ENCODE data around the gene PRR12.
A peak's percentile ranks its signal among the peaks of the same experiment; 100 is the strongest.
"Not testable (repeated sequence)": the region's sequence is repeated elsewhere in the genome, so short reads cannot be mapped to it uniquely, and the experiment has no call there.

The PRR12 gene

DNA sequence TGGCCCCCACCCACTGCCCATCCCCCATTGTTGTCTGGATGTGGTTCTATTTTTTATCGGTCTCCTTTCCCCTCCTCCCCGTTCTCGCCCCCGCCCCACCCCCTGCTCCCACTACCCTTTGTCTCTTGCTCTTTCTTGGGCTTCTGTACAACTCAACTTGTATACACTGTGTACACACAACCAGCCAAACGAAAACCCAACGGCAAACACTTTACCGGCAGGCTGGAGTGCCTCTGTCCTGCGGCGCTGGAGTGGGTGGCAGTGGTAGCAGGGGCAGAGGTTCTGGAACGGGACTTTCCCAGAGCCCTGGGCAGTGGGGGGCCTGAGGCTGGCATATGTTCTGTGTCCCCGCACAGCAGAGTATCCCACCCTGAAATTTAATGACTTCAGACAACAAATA is 35.2 kb downstream of the PRR12 start:
- no peak for DNase-seq

DNA sequence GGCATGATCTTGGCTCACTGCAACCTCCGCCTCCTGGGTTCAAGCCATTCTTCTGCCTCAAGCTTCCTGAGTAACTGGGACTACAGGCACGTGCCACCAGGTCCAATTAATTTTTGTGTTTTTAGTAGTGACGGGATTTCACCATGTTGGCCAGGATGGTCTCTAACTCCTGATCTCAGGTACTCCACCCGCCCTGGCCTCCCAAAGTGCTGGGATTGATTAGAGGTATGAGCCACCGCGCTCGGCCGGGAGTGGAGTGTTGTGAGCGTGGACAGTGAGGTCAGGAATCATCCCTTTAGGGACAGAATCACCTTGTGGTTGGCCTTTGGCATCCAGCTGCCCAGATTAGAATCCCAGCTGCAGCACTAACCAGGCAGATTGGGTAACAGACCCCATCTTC is 38.7 kb downstream of the PRR12 start:
- DNase-seq = no peak

DNA sequence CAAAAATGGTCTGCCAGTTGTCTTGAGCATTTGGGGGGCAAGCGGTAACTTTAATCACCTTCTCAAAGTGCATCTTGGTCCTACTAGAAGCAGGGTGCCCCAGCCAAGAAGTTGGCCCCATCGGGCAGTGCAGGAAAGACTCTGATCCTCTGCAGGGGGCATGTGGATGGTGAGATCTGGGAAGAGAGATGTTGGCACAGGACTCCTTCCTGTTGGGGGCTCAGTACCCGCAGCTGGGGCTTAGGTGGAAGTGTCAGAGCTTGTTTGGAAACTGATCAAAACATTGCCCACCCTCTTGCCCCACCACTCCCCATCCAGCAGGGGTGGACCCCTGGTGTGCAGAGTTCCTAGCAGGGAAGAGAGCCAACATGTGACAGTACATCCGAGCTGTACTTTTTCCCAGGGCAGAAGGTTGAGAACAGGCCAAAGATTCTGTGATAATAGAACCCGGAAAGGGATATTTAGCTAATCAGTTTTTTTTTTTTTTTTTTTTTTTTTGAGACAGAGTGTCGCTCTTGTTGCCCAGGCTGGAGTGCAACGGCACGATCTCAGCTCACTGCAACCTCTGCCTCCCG is 40.1 kb downstream of the PRR12 start:
- no peak for DNase-seq

DNA sequence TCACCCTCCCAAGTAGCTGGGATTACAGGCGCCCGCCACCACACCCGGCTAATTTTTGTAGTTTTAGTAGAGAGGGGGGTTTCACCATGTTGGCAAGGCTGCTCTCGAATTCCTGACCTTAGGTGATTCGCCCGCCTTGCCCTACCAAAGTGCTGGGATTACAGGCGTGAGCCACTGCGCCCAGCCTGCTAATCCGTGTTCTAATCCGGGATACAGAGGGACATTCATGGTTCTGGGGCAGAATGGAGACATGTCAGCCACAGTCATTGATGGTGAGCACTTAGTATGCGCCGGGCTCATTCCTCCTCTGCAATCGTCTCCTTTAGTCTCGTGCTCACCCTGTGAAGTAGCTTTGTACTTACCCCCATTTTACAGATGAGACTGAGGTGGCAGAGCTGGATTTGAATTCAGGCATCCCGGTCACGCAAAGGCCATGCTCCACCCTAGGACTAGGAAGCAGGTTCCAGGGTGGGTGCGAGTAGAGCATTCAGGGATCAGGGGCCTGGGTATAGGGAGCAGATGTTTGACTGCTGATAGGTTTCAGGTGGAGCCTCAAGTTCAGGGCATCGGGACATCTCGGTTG is 40.7 kb downstream of the PRR12 start:
- no peak for DNase-seq

DNA sequence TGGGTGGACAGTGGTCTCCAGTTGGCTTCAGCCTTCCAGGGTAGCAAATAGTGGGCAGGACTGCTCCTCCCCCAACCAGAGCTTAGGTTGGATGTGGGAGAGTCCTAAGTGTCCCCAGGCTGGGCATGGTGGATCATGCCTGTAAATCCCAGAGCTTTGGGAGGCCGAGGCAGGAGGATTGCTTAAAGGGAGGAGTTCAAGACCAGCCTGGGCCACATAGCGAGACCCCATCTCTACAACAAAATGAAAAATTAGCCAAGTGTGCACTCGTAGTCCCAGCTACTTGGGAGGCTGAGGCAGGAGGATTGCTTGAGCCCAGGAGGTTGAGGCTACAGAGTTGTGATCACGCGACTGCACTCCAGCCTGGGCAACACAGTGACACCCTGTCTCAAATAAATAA is 41.6 kb downstream of the PRR12 start:
- DNase-seq = no peak

DNA sequence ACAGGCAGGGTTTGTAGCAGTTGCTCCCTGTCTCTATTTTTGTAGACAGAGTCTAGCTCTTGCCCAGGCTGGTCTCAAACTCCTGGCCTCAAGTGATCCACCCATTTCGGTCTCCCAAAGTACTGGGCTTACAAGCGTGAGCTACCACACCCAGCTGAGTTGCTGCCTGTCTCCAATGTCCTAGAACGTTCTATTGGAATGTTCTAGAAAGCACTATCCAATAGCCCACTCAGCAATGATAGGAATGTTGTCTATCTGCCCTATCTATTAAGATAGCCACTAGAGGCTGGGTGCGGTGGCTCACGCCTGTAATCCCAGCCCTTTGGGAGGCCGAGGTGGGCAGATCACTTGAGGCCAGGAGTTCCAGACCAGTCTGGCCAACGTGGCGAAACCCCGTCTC is 42.3 kb downstream of the PRR12 start:
- not testable (repeated sequence) for DNase-seq

DNA sequence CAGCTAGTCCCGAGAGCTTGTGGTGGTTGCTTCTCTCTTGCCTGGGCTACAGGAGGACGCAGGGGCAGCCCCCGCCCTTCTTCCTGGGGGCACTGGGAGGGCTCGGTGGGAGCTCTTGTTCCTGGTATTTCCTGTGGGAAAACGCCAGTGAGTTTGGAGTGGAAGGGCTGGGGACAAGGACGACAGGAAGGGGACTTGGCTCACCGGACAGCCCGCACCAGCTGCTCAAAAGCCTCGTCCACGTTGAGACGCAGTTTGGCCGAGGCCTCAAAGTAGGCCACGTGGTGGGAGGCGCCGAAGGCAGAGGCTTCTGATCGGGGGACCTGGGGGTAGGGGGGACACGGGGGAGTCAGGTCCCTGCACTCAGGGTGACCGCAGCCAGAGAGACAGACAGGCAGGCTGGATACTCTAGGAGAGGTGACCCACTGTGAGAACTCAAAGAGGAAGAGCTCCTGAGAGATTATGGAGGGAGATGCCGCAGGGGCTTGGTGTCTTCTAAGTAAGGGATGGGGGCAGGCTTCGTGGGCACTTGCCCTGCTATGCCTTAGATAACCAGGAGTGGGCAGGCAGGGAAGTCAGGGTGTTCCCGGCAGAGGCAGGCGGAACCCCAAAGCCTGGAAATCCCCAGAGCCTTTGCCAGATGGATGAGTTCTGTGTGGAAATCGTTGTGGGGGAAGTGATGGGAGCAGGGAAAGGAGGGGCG is 44.7 kb downstream of the PRR12 start:
- no peak for DNase-seq

DNA sequence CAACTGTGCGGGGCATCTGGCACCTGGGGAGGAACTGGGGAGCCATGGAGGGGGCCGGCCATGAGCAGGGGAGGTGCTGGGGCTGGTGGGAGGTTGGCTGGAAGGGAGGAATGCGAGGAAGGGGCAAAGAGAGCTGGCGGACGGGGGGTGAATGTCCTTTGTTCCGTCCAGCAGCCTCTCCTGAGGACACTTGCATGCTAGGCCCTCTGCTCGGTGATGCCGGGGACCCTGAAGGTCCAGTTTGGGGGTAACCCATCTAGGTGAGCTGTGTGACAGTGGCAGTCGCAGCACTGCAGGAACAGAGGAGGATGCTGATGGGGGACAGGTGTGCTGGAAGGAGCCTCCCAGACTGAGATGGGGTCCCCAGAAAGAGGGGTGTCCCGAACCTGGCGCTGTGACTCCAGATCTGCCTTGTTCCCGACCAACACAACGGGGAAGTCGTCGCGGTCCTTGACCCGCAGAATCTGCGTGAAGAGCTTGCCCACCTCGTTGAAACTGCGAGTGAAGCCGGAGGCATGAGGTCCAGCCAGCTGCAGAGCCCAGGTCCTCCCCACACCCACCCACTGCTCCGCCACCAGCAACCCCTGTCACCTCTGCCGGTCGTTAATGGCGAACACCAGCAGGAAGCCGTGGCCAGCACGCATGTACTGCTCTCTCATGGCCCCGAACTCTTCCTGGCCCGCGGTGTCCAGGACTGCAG is 45.4 kb downstream of the PRR12 start:
- no peak for DNase-seq

DNA sequence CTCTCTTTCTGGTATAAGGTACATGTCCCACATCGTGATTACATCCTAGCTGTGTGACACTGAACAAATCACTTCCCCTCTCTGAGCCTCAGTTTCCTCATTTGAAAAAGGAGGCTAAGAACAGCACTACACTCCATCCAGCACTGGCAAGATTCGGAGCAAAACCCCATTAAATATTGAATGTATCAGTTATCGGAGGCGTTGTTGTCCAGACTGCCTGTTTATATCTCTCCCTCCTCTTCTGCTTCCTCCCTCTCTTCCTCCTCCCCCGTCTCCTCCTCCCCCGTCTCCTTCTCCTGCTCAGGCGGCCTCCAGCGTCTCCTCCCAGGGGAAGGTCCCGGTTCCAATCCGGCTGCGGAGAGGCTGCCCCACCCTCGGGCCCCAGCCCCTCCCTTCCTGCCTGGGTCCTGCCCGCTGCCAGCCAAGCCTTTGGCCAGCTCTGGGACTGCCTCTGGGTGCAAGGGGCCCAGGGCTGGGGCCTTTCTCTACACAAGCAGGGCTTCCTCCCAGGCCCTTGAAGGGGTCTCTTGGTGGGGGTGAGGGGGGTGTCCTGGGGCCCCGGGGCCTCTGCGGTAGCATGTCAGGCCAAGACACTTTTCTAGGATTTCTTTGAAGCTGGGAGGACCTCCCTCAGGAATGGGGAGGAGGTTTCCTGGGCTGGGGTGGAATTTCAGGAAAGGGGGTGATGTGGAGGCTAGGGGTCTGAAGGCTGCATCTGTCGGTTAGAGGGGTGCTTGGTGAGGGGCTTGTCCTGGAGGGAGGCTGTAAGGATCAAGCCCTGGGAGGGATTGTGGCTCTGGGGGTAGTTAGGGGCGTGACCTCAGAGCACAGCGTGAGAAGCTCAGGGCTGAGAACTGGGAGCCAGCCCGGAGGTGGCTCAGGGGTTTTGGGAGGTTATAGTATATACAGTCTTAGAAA is 47.1 kb downstream of the PRR12 start:
- DNase-seq = no peak

DNA sequence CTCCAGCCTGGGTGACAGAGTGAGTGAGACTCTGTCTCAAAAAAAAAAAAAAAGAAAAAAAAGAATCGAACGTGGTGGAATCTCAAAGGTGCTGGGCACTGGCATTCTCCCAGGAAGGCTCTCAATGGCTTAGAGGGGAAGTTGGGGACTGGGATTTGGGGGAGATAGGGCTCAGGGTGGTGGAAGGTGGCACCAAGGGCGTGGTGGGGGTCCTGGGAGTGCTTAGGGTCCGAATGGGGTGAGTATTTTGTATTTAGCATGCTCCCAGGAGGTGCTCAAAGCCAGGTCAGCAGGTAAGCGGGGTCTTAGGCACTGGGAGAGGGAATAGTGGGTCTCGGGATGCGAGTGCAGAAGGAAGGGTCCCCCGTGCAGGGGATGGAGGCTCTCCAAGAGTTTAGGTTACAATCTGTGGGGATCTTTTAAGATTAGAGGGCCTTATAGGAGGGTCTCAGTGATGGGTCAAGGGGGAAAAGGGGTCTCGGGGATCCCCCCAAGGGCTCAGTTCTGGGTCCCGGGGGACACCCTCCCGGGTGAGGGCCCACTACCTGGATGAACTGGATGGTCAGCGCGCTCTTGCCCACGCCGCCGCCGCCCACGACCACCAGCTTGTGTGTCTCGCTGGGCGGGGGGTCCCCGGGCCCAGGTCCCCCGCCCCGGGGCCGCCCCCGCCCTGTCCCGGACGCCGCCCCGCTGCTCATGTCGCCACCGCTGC is 48.6 kb downstream of the PRR12 start:
- DNase-seq = no peak

DNA sequence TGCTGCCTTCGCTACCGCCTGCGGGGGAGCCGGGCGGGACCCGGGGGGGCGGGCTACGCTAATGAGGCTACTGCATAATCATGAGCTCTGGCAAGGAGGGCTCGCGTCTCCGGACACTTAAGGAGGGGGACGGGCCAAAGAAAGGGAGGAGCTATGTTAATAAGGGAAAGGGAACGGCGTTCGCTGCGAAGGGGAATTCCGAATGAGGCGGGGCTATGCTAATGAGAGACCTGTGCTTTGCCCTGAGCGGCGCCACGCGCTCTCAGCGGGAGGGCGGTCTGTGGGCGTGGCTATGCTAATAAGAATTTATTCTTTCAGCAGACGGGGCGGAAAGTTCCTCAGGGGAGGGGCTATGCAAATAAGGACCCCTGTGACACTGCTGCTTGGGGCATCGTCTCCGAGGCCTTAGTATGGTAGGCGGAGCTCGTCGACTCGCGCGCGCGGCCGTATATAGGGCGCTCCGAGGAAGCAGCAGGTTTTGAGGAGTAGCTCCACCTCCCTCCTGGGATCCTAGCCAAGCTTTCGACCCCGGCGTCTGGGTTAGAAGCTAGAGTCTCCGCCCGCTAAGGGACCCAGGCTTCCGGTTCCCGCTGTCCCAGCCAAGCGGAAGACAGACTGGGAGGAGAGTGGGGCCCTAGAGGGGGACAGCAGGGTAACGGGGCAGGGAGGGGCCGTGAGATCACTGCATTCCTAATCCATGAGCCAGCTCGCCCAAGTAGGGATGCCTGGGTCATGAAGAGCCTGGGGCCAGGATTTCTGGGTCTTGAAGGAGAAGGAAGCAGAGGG is 49.3 kb downstream of the PRR12 start, which contains the start of gene RRAS:
RRAS (minus strand) TSS at position 31 of the 786 bp plus-strand sequence. CDS start 45 bp downstream, outside the sequence.
- DNase-seq = peak; percentile 97

DNA sequence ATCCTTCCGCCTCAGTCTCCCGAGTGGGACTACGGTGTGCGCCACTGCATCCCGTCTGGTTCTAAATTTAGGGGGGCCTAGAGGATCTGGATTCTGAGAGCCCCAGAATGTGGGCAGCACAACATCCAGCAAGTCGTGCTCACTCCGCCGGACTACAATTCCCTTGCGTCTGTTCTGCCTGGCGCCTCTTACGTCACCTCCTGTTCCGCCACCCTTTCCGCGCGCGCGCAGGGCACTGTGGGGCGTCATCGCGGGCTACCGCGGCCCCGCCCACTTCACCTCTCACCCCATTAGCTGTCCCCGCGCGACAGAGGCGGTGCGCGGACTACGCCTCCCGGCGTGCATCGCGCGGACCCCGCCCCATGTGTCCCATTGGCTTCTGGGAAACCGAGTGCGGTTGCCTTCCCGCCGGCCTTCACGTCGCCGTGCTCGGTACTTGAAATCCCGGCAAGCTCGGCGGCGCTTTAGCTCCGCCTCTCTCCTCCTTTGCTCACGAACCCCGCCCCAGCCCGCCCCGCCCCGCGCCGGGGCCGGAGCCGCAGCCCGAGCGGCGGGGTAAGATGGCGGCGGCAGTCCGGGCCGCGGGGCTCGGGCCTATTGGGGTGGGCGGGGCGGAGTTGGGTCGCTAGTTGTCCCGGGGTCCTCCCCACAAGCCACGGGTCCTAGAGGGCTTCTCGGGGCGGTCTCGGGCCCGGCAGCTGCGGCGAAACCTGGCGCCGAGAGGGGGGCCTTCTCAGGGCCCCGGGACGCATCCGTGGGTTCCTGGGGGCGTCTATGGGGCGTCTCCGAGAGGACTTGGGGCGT is 50.9 kb downstream of the PRR12 start, which contains the start of gene SCAF1:
SCAF1 (plus strand) TSS at position 522 of the 804 bp plus-strand sequence. CDS start 2,818 bp downstream, outside the sequence.
- DNase-seq = peak; percentile 96

DNA sequence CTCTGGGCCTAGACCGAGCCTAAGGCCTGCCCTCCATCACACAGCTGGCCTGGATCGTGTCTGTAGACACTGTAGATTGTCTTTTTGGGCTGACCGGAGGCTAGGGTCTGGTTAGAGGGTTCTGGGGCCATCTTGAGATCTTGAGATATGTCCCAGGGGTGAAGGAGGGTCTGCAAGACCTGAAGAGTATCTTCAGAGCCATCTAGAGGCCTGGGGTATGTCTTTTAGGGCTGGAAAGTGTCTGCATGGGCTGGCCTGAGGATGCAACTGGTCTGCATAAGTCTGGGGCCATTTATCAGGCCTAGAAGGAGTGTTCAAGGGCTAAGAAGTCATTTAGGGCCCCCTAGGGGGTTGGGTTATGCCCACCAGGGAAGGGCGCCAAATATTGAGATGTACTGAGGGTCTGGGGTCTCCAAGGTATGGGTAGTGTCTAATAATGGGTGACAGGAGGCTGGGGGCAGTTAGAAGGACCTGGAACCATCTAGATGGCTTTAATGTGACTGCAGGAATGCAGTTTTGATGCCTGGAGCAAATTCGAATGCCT is 51.6 kb downstream of the PRR12 start:
- DNase-seq = no peak

DNA sequence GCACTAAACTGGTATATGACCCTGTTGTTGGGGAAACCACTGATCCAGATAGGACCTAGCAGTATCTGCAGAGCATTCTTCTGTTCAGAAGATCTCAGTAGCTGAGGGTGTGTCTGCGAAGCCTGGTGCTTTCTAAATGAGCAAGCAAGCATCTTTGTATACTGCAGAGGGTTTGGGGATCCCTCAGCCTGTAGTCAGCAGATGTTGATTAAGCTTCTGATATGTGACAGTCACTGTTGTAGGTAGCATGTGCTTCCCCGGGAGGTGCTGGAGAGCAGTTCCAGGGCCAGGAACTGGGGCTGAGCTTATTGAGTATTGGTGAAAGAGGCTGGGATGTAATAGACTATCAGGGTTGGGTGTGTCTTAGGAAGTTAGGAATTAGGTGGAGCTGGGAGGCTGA is 52.5 kb downstream of the PRR12 start:
- DNase-seq = no peak

DNA sequence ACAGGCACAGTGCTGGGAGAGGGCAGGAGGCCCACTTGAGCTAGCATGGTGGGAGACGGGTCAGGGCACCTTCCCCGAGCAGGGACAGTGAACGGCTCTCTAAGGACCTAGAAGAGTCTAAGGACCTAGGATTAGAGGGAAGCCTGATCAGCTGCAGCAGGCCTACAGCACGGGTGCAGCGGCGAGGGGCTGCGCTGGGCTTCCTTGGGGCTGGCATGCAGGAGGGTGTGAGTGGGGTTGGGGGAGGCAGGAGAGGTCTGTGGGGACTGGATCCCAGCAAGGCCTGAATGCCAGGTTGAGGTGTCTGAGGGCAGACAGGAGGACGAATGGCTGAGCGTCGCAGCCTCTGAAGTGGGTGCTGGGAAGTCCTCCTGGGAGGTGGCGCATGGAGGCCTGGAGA is 54.6 kb downstream of the PRR12 start:
- DNase-seq = no peak

DNA sequence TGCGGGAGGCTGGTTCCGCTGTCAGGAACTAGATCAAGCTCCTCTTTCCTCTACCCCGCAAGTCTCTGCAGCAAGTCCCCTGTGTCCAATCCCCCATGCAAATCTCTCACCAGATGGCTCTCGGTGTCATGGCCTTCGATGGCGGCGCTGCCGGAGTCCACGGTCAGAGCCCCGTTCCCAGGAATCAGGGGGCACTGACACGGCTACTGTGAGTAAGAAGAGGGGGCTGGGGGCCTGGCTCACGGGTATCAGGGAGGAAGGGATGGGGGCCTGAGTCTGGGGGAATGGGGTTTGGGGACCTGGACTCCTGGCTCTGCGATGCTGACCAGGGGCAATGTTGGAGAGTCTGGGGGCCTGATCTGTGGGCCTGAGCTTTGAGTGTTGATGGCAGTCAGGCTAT is 55.0 kb downstream of the PRR12 start:
- DNase-seq = no peak

DNA sequence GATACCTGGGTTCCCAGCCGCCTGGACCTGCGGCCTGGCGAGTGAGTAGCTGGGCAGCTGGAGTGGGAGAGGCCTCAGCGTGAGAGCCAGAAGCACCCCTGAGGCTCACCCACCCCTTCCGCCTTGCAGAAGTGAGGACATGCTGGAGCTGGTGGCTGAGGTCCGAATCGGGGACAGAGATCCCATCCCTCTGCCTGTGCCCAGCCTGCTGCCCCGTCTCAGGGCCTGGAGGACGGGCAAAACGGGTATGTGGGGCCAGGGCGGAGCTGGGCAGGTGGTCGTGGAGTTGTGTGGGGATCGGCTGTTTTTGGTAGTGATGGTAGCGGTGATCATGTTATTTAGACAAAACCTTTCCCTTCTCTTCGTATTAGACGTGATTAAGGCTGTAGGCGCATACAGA is 55.6 kb downstream of the PRR12 start:
- DNase-seq = no peak

DNA sequence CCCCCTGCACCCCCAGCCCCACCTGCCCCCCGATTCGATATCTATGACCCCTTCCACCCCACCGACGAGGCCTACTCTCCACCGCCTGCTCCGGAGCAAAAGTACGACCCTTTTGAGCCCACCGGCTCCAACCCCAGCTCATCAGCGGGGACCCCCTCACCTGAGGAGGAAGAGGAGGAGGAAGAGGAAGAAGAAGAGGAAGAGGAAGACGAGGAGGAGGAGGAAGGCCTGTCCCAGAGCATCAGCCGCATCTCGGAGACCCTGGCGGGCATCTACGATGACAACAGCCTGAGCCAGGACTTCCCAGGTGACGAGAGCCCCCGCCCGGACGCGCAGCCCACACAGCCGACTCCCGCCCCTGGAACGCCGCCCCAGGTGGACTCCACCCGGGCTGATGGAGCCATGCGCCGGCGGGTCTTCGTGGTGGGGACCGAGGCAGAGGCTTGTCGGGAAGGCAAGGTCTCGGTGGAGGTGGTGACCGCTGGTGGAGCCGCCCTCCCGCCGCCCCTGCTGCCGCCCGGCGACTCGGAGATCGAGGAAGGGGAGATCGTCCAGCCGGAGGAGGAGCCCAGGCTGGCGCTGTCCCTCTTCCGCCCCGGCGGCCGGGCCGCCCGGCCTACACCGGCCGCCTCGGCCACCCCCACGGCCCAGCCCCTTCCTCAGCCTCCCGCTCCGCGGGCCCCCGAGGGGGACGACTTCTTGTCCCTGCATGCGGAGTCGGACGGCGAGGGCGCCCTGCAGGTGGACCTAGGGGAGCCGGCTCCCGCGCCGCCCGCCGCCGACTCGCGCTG is 60.2 kb downstream of the PRR12 start:
- DNase-seq = no peak

Measured in NCI-H1092 treated with DMSO at 0.1 percent for 48 hours (cell line).